ENCODE data around the gene NECAP2.

Gene NECAP2

GRCh38 chr1:16441282-16441665 is 750 bp downstream of the NECAP2 start:
- Histone ChIP-seq H3K9me3 (ENCODE audit: severe bottlenecking) (no peaks in the 10 kb centered on the region), H3K4me1 (ENCODE audit: insufficient read depth, poor library complexity, severe bottlenecking) (peaks cover 3% of the 10 kb centered on the region), H3K27me3 (ENCODE audit: insufficient read depth, poor library complexity, severe bottlenecking) (no peaks in the 10 kb centered on the region), H3K27ac (ENCODE audit: poor library complexity, severe bottlenecking) (peak overlapping the region; percentile 55), H3K36me3 (ENCODE audit: low read depth) (peaks cover 43% of the 10 kb centered on the region), H3K4me3 (ENCODE audit: severe bottlenecking) (peak overlapping the region; percentile 79)
- DNase-seq (ENCODE audit: low spot score) (no peak), ATAC-seq (ENCODE audit: low read depth) (0 out of 3 replicates have a peak, but pooled peaks have one; percentile 9)
- TF ChIP-seq, protein P1, sequence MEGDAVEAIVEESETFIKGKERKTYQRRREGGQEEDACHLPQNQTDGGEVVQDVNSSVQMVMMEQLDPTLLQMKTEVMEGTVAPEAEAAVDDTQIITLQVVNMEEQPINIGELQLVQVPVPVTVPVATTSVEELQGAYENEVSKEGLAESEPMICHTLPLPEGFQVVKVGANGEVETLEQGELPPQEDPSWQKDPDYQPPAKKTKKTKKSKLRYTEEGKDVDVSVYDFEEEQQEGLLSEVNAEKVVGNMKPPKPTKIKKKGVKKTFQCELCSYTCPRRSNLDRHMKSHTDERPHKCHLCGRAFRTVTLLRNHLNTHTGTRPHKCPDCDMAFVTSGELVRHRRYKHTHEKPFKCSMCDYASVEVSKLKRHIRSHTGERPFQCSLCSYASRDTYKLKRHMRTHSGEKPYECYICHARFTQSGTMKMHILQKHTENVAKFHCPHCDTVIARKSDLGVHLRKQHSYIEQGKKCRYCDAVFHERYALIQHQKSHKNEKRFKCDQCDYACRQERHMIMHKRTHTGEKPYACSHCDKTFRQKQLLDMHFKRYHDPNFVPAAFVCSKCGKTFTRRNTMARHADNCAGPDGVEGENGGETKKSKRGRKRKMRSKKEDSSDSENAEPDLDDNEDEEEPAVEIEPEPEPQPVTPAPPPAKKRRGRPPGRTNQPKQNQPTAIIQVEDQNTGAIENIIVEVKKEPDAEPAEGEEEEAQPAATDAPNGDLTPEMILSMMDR (IDR thresholded peaks at IDR 0.05; ENCODE audit: poor library complexity, severe bottlenecking): no peak

GRCh38 chr1:16442265-16442664 is 1.7 kb downstream of the NECAP2 start:
- ATAC-seq (ENCODE audit: low read depth) (no peak), DNase-seq (ENCODE audit: low spot score) (no peak)

GRCh38 chr1:16442941-16443340 is 2.4 kb downstream of the NECAP2 start:
- H3K27ac ChIP-seq (ENCODE audit: poor library complexity, severe bottlenecking): no peak overlapping the region
- peaks cover 57% of the 10 kb centered on the region for H3K36me3 ChIP-seq (ENCODE audit: low read depth)
- H3K9me3 ChIP-seq (ENCODE audit: severe bottlenecking): no peaks in the 10 kb centered on the region
- TF ChIP-seq, protein P1 (IDR thresholded peaks at IDR 0.05; ENCODE audit: poor library complexity, severe bottlenecking): no peak
- DNase-seq (ENCODE audit: low spot score) (no peak), ATAC-seq (ENCODE audit: low read depth) (no peak)
- peaks cover 3% of the 10 kb centered on the region for H3K4me1 ChIP-seq (ENCODE audit: insufficient read depth, poor library complexity, severe bottlenecking)
- H3K27me3 ChIP-seq (ENCODE audit: insufficient read depth, poor library complexity, severe bottlenecking): no peaks in the 10 kb centered on the region
- H3K4me3 ChIP-seq (ENCODE audit: severe bottlenecking): no peak overlapping the region

More at GRCh38 chr1:16442265-16442664, 1.7 kb downstream of the NECAP2 start:
- H3K4me1 ChIP-seq (ENCODE audit: insufficient read depth, poor library complexity, severe bottlenecking): peaks cover 3% of the 10 kb centered on the region
- no peak overlapping the region for H3K27ac ChIP-seq (ENCODE audit: poor library complexity, severe bottlenecking)
- no peaks in the 10 kb centered on the region for H3K27me3 ChIP-seq (ENCODE audit: insufficient read depth, poor library complexity, severe bottlenecking)
- TF ChIP-seq, protein P1 (IDR thresholded peaks at IDR 0.05; ENCODE audit: poor library complexity, severe bottlenecking): no peak
- no peaks in the 10 kb centered on the region for H3K9me3 ChIP-seq (ENCODE audit: severe bottlenecking)
- peaks cover 50% of the 10 kb centered on the region for H3K36me3 ChIP-seq (ENCODE audit: low read depth)
- H3K4me3 ChIP-seq (ENCODE audit: severe bottlenecking): no peak overlapping the region

DNA sequence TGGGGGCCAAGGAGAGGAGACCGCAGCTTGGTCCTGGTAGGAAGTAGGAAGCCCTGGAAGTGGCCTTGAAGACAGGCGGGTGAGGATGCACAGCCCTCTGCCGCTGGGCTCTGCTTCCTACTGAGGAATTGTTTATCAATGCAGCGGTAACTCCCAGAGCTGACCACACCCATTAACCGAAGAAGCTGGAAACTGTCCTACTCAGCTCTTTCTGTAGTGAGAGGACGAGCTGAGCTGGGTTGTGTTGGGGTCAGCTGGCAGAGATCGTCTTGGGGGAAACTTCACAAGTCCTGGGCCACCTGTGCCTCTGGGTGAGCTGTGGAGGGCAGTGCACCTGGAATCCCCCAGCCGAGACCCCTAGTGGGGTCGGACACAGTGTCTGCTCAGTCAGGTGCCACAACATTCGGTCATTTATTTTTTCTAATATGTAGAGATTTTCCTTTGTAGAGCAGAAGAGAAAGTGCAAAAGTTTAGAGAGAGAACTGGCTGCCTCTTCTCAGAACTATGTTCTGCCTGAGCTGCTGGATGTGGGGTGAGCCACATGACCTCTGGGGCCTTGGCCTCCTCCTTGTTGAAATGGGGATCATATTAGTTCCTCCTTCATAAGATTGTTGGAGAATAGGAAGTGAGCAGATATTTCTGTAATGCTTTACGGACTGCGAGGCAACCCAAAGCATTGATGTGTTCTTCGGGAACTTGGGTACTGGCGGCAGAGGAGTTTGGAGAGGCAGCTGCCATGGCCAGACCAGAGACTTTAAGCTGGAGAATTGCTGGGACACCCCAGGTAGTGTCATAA is 3.6 kb downstream of the NECAP2 start:
- Histone ChIP-seq H3K4me3 (ENCODE audit: severe bottlenecking) (no peak overlapping the region), H3K36me3 (ENCODE audit: low read depth) (peaks cover 69% of the 10 kb centered on the region), H3K27me3 (ENCODE audit: insufficient read depth, poor library complexity, severe bottlenecking) (no peaks in the 10 kb centered on the region), H3K4me1 (ENCODE audit: insufficient read depth, poor library complexity, severe bottlenecking) (peaks cover 3% of the 10 kb centered on the region), H3K27ac (ENCODE audit: poor library complexity, severe bottlenecking) (no peak overlapping the region), H3K9me3 (ENCODE audit: severe bottlenecking) (no peaks in the 10 kb centered on the region)
- no peak for DNase-seq (ENCODE audit: low spot score)
- ATAC-seq (ENCODE audit: low read depth): no peak
- TF ChIP-seq, protein P1 (IDR thresholded peaks at IDR 0.05; ENCODE audit: poor library complexity, severe bottlenecking): no peak

GRCh38 chr1:16445052-16445451 is 4.5 kb downstream of the NECAP2 start:
- ATAC-seq (ENCODE audit: low read depth): no peak
- H3K27me3 ChIP-seq (ENCODE audit: insufficient read depth, poor library complexity, severe bottlenecking): no peaks in the 10 kb centered on the region
- peaks cover 75% of the 10 kb centered on the region for H3K36me3 ChIP-seq (ENCODE audit: low read depth)
- H3K4me1 ChIP-seq (ENCODE audit: insufficient read depth, poor library complexity, severe bottlenecking): peaks cover 3% of the 10 kb centered on the region
- H3K9me3 ChIP-seq (ENCODE audit: severe bottlenecking): no peaks in the 10 kb centered on the region
- no peak overlapping the region for H3K27ac ChIP-seq (ENCODE audit: poor library complexity, severe bottlenecking)
- TF ChIP-seq, protein P1 (IDR thresholded peaks at IDR 0.05; ENCODE audit: poor library complexity, severe bottlenecking): no peak
- no peak for DNase-seq (ENCODE audit: low spot score)
- H3K4me3 ChIP-seq (ENCODE audit: severe bottlenecking): no peak overlapping the region

Measured in RWPE2 (cell line).